SKM-1 (cell line): ENCODE data around the gene APOB.

Experiments
- DNase-seq: peaks from one replicate; lab custom pipeline; 2025; ENCODE audit not compliant: unreplicated experiment; lab: John Stamatoyannopoulos, UW

Gene APOB

GRCh38 chr2:21006423-21007128 is 37.3 kb downstream of the APOB start:
- no peak for DNase-seq

GRCh38 chr2:21005700-21006422 is 38.0 kb downstream of the APOB start:
- DNase-seq = no peak

GRCh38 chr2:21005111-21005699 is 38.7 kb downstream of the APOB start:
- no peak for DNase-seq

- no peak for DNase-seq
These were observed 39.7 kb downstream of the APOB start for GRCh38 chr2:21004181-21004572.

GRCh38 chr2:21003572-21004180 is 40.2 kb downstream of the APOB start:
- no peak for DNase-seq

- no peak for DNase-seq
These were observed 41.1 kb downstream of the APOB start for GRCh38 chr2:21002814-21003192.

GRCh38 chr2:21001988-21002813 is 41.7 kb downstream of the APOB start:
- no peak for DNase-seq

- no peak for DNase-seq
These were observed 42.5 kb downstream of the APOB start for GRCh38 chr2:21001225-21001946.

GRCh38 chr2:20999906-21000645 is 43.8 kb downstream of the APOB start:
- DNase-seq = peak; percentile 14

GRCh38 chr2:20998972-20999905 is 44.6 kb downstream of the APOB start:
- no peak for DNase-seq

- DNase-seq = no peak
These were observed 45.7 kb downstream of the APOB start for GRCh38 chr2:20997953-20998722.

GRCh38 chr2:20994130-20994529 is 49.7 kb downstream of the APOB start:
- DNase-seq = no peak

GRCh38 chr2:20992201-20992711 is 51.6 kb downstream of the APOB start:
- no peak for DNase-seq

GRCh38 chr2:20990442-20991430 is 53.1 kb downstream of the APOB start:
- DNase-seq = no peak

GRCh38 chr2:20989404-20989803 is 54.5 kb downstream of the APOB start:
- no peak for DNase-seq

GRCh38 chr2:20988905-20989304 is 55.0 kb downstream of the APOB start:
- DNase-seq = no peak
